ENCODE data around the gene PYM1.

- TF ChIP-seq, protein P1, sequence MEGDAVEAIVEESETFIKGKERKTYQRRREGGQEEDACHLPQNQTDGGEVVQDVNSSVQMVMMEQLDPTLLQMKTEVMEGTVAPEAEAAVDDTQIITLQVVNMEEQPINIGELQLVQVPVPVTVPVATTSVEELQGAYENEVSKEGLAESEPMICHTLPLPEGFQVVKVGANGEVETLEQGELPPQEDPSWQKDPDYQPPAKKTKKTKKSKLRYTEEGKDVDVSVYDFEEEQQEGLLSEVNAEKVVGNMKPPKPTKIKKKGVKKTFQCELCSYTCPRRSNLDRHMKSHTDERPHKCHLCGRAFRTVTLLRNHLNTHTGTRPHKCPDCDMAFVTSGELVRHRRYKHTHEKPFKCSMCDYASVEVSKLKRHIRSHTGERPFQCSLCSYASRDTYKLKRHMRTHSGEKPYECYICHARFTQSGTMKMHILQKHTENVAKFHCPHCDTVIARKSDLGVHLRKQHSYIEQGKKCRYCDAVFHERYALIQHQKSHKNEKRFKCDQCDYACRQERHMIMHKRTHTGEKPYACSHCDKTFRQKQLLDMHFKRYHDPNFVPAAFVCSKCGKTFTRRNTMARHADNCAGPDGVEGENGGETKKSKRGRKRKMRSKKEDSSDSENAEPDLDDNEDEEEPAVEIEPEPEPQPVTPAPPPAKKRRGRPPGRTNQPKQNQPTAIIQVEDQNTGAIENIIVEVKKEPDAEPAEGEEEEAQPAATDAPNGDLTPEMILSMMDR (IDR thresholded peaks at IDR 0.05): no peak
- TF ChIP-seq EP300 (IDR thresholded peaks at IDR 0.05) (no peak), POLR2AphosphoS5 (IDR thresholded peaks at IDR 0.05) (no peak)
These were observed 15.0 kb upstream of the PYM1 start for GRCh38 chr12:55942577-55943136.
